PC-9 (cell line): ENCODE measurements around the gene HAGH. TPM values are rescaled to one million over a fixed set of nuclear protein-coding genes. Genes with fewer than 3 reads are reported as not detected.
A peak's percentile ranks its signal among the peaks of the same experiment; 100 is the strongest.

ENCODE experiments used
- BruUV-seq: library from RNA; stranded (reverse); fragments of 400-500 nt; replicated peaks from 2 replicates; lab custom pipeline; 2021; lab: Mats Ljungman, UMichigan
- CTCF ChIA-PET: fragments of 300-600 bp; sonication (Branson Sonifier 250); formaldehyde crosslinking; loops from one replicate; lab custom pipeline; 2022; ENCODE audit warnings: antibody characterized with exemption; lab: Charles Lee
- POLR2A ChIA-PET: fragments of 300-600 bp; sonication (Branson Sonifier 250); formaldehyde crosslinking; loops from one replicate; lab custom pipeline; 2022; ENCODE audit warnings: antibody characterized with exemption; ENCODE audit not compliant: unreplicated experiment; lab: Charles Lee
- DNase-seq, 2 experiments: peaks; one replicate each; pipeline versions ENCODE4 v3.0.0 to v3.0.0-alpha.2; 2015 to 2022; ENCODE audit warnings: mixed read lengths in 1 of 2
- H2AFZ ChIP-seq: fragments of 200-600 bp; sonication (generic); 2 replicates; pipeline ENCODE4 v1.8.1; 2017; ENCODE audit warnings: antibody characterized with exemption
- H3F3A ChIP-seq: fragments of 200-600 bp; sonication (generic); 2 replicates; pipeline ENCODE4 v1.8.1; 2017; ENCODE audit warnings: antibody characterized with exemption, mild to moderate bottlenecking, low read depth; ENCODE audit not compliant: insufficient read depth
- H3K27ac ChIP-seq: fragments of 200-600 bp; sonication (generic); 2 replicates; pipeline ENCODE4 v1.6.1; 2016; ENCODE audit warnings: mixed run types
- H3K27me3 ChIP-seq: fragments of 200-600 bp; sonication (generic); 2 replicates; pipeline ENCODE4 v1.6.1; 2016; ENCODE audit warnings: low read depth, mixed run types; ENCODE audit not compliant: insufficient read depth
- H3K36me3 ChIP-seq: fragments of 200-600 bp; sonication (generic); 2 replicates; pipeline ENCODE4 v1.6.1; 2016; ENCODE audit warnings: low read depth, mixed run types
- H3K4me1 ChIP-seq: fragments of 200-600 bp; sonication (generic); replicated peaks from 2 replicates; pipeline ENCODE4 v1.6.1; 2016; ENCODE audit warnings: mixed run types; ENCODE audit not compliant: insufficient read depth
- H3K4me2 ChIP-seq: fragments of 200-600 bp; sonication (generic); 2 replicates; pipeline ENCODE4 v1.6.1; 2017; ENCODE audit warnings: mixed run types
- H3K4me3 ChIP-seq: fragments of 200-600 bp; sonication (generic); 2 replicates; pipeline ENCODE4 v1.6.1; 2016; ENCODE audit warnings: mixed run types
- H3K79me2 ChIP-seq: fragments of 200-600 bp; sonication (generic); 2 replicates; pipeline ENCODE4 v1.6.1; 2017; ENCODE audit warnings: low read depth, mixed run types
- H3K9me2 ChIP-seq: fragments of 200-600 bp; sonication (generic); 2 replicates; pipeline ENCODE4 v1.8.1; 2017; ENCODE audit warnings: mild to moderate bottlenecking; ENCODE audit not compliant: insufficient read depth
- H3K9me3 ChIP-seq: fragments of 200-600 bp; sonication (generic); 2 replicates; pipeline ENCODE4 v1.8.1; 2016; ENCODE audit warnings: low read depth; ENCODE audit not compliant: insufficient read depth
- H4K20me1 ChIP-seq: fragments of 200-600 bp; sonication (generic); 2 replicates; pipeline ENCODE4 v1.8.1; 2017; ENCODE audit not compliant: insufficient read depth
- EZH2 ChIP-seq: fragments of 200-600 bp; sonication (generic); IDR thresholded peaks from 2 replicates; pipeline ENCODE4 v1.8.0; 2017; ENCODE audit warnings: antibody characterized with exemption, low read depth
- intact Hi-C: fragments of 100-400 bp; cut with micrococcal nuclease; formaldehyde crosslinking; loops from one replicate; pipeline ENCODE4 v1.10.0; 2022; ENCODE audit not compliant: unreplicated experiment
- total RNA-seq: library from RNA; stranded (reverse); gene quantifications from 2 replicates; pipeline ENCODE4 v1.2.3, GENCODE V29; 2021
- TF ChIP-seq, protein P1 (sequence below): fragments of 200-600 bp; sonication (generic); conservative IDR thresholded peaks from 2 replicates; pipeline ENCODE4 v1.6.1; 2017; ENCODE audit warnings: mixed run types, antibody characterized with exemption, mild to moderate bottlenecking, moderate library complexity

HAGH gene
- total RNA-seq, 1 experiment from 2014 or later = 51.8 TPM

GRCh38 chr16:1781254-1781653, 45.4 kb downstream of the HAGH start:
- H3K4me3 ChIP-seq = peak overlapping the region; percentile 93
- TF ChIP-seq EZH2 = no peak
- TF ChIP-seq, protein P1, sequence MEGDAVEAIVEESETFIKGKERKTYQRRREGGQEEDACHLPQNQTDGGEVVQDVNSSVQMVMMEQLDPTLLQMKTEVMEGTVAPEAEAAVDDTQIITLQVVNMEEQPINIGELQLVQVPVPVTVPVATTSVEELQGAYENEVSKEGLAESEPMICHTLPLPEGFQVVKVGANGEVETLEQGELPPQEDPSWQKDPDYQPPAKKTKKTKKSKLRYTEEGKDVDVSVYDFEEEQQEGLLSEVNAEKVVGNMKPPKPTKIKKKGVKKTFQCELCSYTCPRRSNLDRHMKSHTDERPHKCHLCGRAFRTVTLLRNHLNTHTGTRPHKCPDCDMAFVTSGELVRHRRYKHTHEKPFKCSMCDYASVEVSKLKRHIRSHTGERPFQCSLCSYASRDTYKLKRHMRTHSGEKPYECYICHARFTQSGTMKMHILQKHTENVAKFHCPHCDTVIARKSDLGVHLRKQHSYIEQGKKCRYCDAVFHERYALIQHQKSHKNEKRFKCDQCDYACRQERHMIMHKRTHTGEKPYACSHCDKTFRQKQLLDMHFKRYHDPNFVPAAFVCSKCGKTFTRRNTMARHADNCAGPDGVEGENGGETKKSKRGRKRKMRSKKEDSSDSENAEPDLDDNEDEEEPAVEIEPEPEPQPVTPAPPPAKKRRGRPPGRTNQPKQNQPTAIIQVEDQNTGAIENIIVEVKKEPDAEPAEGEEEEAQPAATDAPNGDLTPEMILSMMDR = no peak
- peak overlapping the region; percentile 91 for H3K4me2 ChIP-seq
- H3K9me2 ChIP-seq = no peaks in the 10 kb centered on the region
- peak overlapping the region; percentile 50; the same call in 1 of the 2 replicates for H3K27ac ChIP-seq
- H2AFZ ChIP-seq = no peak overlapping the region
- H3K9me3 ChIP-seq = no peaks in the 10 kb centered on the region
- no peaks in the 10 kb centered on the region for H3K27me3 ChIP-seq
- 0 out of 2 replicates have a peak, but pooled peaks cover 8% of the 10 kb centered on the region for H3K36me3 ChIP-seq
- peaks cover 15% of the 10 kb centered on the region for H3K4me1 ChIP-seq
- H3K79me2 ChIP-seq = peaks cover 51% of the 10 kb centered on the region
- CTCF ChIA-PET = no interaction called here
- H3F3A ChIP-seq = peaks cover 29% of the 10 kb centered on the region
- BruUV-seq = no TSS peak
- intact Hi-C loops = loop anchor here (5.0 kb wide), 2 partner anchors 161 to 371 kb away; partner anchors contain the start of gene MSRB1
- no peak for DNase-seq
- peaks cover 47% of the 10 kb centered on the region for H4K20me1 ChIP-seq
- POLR2A ChIA-PET = interaction anchor here (0.6 to 0.7 kb wide), 2 partner anchors 60 to 415 kb away, joined by 4 to 5 read pairs; no protein-coding TSS in a partner anchor

GRCh38 chr16:1780677-1781072, 46.0 kb downstream of the HAGH start:
- H3K27me3 ChIP-seq = no peaks in the 10 kb centered on the region
- peaks cover 29% of the 10 kb centered on the region for H3F3A ChIP-seq
- no peak overlapping the region for H2AFZ ChIP-seq
- 0 out of 2 replicates have a peak, but pooled peaks cover 8% of the 10 kb centered on the region for H3K36me3 ChIP-seq
- intact Hi-C loops = loop anchor here (5.0 kb wide), 2 partner anchors 162 to 372 kb away; partner anchors contain the start of gene MSRB1
- CTCF ChIA-PET = interaction anchor here (0.6 kb wide), 1 partner anchor 103 kb away, joined by 4 read pairs; the partner anchor contains the start of gene JPT2
- H3K27ac ChIP-seq = no peak overlapping the region
- H3K9me2 ChIP-seq = no peaks in the 10 kb centered on the region
- no peak for TF ChIP-seq EZH2
- TF ChIP-seq, protein P1 = no peak
- H3K9me3 ChIP-seq = no peaks in the 10 kb centered on the region
- H4K20me1 ChIP-seq = peaks cover 43% of the 10 kb centered on the region
- TSS peak; percentile 34 for BruUV-seq
- H3K4me3 ChIP-seq = peak overlapping the region; percentile 93; the same call in 1 of the 2 replicates
- H3K79me2 ChIP-seq = peaks cover 48% of the 10 kb centered on the region
- peaks cover 15% of the 10 kb centered on the region for H3K4me1 ChIP-seq
- H3K4me2 ChIP-seq = peak overlapping the region; percentile 91
- DNase-seq = no peak
- POLR2A ChIA-PET = interaction anchor here (0.6 kb wide), 1 partner anchor 61 kb away, joined by 5 read pairs; no protein-coding TSS in a partner anchor

- Histone ChIP-seq H3K4me3 (peak overlapping the region; percentile 21; the same call in 1 of the 2 replicates), H4K20me1 (peaks cover 42% of the 10 kb centered on the region), H3K9me2 (no peaks in the 10 kb centered on the region), H3K27ac (no peak overlapping the region), H3K36me3 (0 out of 2 replicates have a peak, but pooled peaks cover 8% of the 10 kb centered on the region), H2AFZ (no peak overlapping the region), H3K9me3 (no peaks in the 10 kb centered on the region), H3K4me2 (no peak overlapping the region), H3K79me2 (peaks cover 48% of the 10 kb centered on the region), H3F3A (peaks cover 29% of the 10 kb centered on the region), H3K4me1 (peaks cover 17% of the 10 kb centered on the region), H3K27me3 (no peaks in the 10 kb centered on the region)
- TF ChIP-seq, protein P1 = no peak
- TF ChIP-seq EZH2 = no peak
- CTCF ChIA-PET = interaction anchor here (0.6 kb wide), 1 partner anchor 102 kb away, joined by 4 read pairs; the partner anchor contains the start of gene JPT2
- DNase-seq = no peak
- BruUV-seq = no TSS peak
- intact Hi-C loops = loop anchor here (5.0 kb wide), 2 partner anchors 162 to 372 kb away; partner anchors contain the start of gene MSRB1
- POLR2A ChIA-PET = interaction anchor here (0.6 kb wide), 1 partner anchor 129 kb away, joined by 3 read pairs; no protein-coding TSS in a partner anchor
Observed at GRCh38 chr16:1779741-1780676, 46.6 kb downstream of the HAGH start.
